ENCODE data around the gene EEF2K.

- TF ChIP-seq ZNF530 (CRISPR knock-in tag; IDR thresholded peaks at IDR 0.05; ENCODE audit: low read depth) (no peak), ZBTB2 (CRISPR knock-in tag; IDR thresholded peaks at IDR 0.05; ENCODE audit: low read depth) (no peak), DMTF1 (CRISPR knock-in tag; IDR thresholded peaks at IDR 0.05) (no peak), CTCF (CRISPR knock-in tag; IDR thresholded peaks at IDR 0.05) (no peak), ZNF562 (CRISPR knock-in tag; IDR thresholded peaks at IDR 0.05; ENCODE audit: borderline replicate concordance) (no peak), ATRX (CRISPR knock-in tag; IDR thresholded peaks at IDR 0.05; ENCODE audit: borderline replicate concordance) (no peak)
Measured at GRCh38 chr16:22260490-22260889, 54.4 kb downstream of the EEF2K start.

All from HepG2 (cell line).